Measurements from ENCODE around the gene CENPP.
"Not testable (repeated sequence)": the region's sequence is repeated elsewhere in the genome, so short reads cannot be mapped to it uniquely, and the experiment has no call there.

The CENPP gene

GRCh38 chr9:92558612-92559374 lies 233.0 kb downstream of the CENPP start:
- peaks cover 17% of the 10 kb centered on the region for H3K4me1 ChIP-seq
- no peaks in the 10 kb centered on the region for H3K27me3 ChIP-seq (ENCODE audit: low read depth)
- DNase-seq (ENCODE audit: low spot score in 2 of 2): no peak
- in situ Hi-C loops (cut with MboI; ENCODE audit: low sequenced_read_pairs): loop anchor here (10.0 kb wide), 1 partner anchor 56 kb away; no protein-coding TSS in a partner anchor
- no peaks in the 10 kb centered on the region for H3K9me3 ChIP-seq
- H3K36me3 ChIP-seq (replicated peaks): no peaks in the 10 kb centered on the region
- H3K4me3 ChIP-seq: no peak overlapping the region

- Histone ChIP-seq H3K27me3 (ENCODE audit: low read depth) (no peaks in the 10 kb centered on the region), H3K4me3 (no peak overlapping the region), H3K36me3 (replicated peaks) (no peaks in the 10 kb centered on the region), H3K4me1 (peaks cover 11% of the 10 kb centered on the region), H3K9me3 (no peaks in the 10 kb centered on the region)
- DNase-seq (ENCODE audit: low spot score in 2 of 2): no peak
- in situ Hi-C loops (cut with MboI; ENCODE audit: low sequenced_read_pairs): no loop called here
Measured at GRCh38 chr9:92561374-92562330, 235.9 kb downstream of the CENPP start.

- in situ Hi-C loops (cut with MboI; ENCODE audit: low sequenced_read_pairs): no loop called here
- no peak for DNase-seq (ENCODE audit: low spot score in 2 of 2)
Measured at GRCh38 chr9:92562461-92562967, 236.8 kb downstream of the CENPP start.

GRCh38 chr9:92563116-92564100 lies 237.7 kb downstream of the CENPP start:
- no peaks in the 10 kb centered on the region for H3K9me3 ChIP-seq
- DNase-seq (ENCODE audit: low spot score in 2 of 2): no peak
- H3K4me1 ChIP-seq: no peaks in the 10 kb centered on the region
- no peaks in the 10 kb centered on the region for H3K36me3 ChIP-seq (replicated peaks)
- in situ Hi-C loops (cut with MboI; ENCODE audit: low sequenced_read_pairs): no loop called here
- no peak overlapping the region for H3K4me3 ChIP-seq
- no peaks in the 10 kb centered on the region for H3K27me3 ChIP-seq (ENCODE audit: low read depth)

More at GRCh38 chr9:92562461-92562967, 236.8 kb downstream of the CENPP start:
- Histone ChIP-seq H3K27me3 (ENCODE audit: low read depth) (no peaks in the 10 kb centered on the region), H3K36me3 (replicated peaks) (no peaks in the 10 kb centered on the region), H3K9me3 (no peaks in the 10 kb centered on the region), H3K4me3 (no peak overlapping the region), H3K4me1 (peaks cover 3% of the 10 kb centered on the region)

GRCh38 chr9:92564504-92564903 lies 238.8 kb downstream of the CENPP start:
- in situ Hi-C loops (cut with MboI; ENCODE audit: low sequenced_read_pairs): no loop called here
- no peak for DNase-seq (ENCODE audit: low spot score in 2 of 2)

GRCh38 chr9:92564982-92565381 lies 239.2 kb downstream of the CENPP start:
- Histone ChIP-seq H3K4me3 (no peak overlapping the region), H3K36me3 (replicated peaks) (no peaks in the 10 kb centered on the region), H3K27me3 (ENCODE audit: low read depth) (no peaks in the 10 kb centered on the region), H3K9me3 (no peaks in the 10 kb centered on the region), H3K4me1 (no peaks in the 10 kb centered on the region)
- no peak for DNase-seq (ENCODE audit: low spot score in 2 of 2)
- in situ Hi-C loops (cut with MboI; ENCODE audit: low sequenced_read_pairs): no loop called here

More at GRCh38 chr9:92564504-92564903, 238.8 kb downstream of the CENPP start:
- no peaks in the 10 kb centered on the region for H3K4me1 ChIP-seq
- no peaks in the 10 kb centered on the region for H3K36me3 ChIP-seq (replicated peaks)
- H3K9me3 ChIP-seq: no peaks in the 10 kb centered on the region
- no peaks in the 10 kb centered on the region for H3K27me3 ChIP-seq (ENCODE audit: low read depth)
- no peak overlapping the region for H3K4me3 ChIP-seq

- H3K4me3 ChIP-seq; H3K9me3 ChIP-seq; H3K4me1 ChIP-seq; H3K27me3 ChIP-seq (ENCODE audit: low read depth); H3K36me3 ChIP-seq (replicated peaks); DNase-seq (ENCODE audit: low spot score in 2 of 2); in situ Hi-C loops (cut with MboI; ENCODE audit: low sequenced_read_pairs): not testable (repeated sequence)
Measured at GRCh38 chr9:92571871-92572270, 246.1 kb downstream of the CENPP start.

- H3K4me3 ChIP-seq; DNase-seq (ENCODE audit: low spot score in 2 of 2); in situ Hi-C loops (cut with MboI; ENCODE audit: low sequenced_read_pairs); H3K9me3 ChIP-seq; H3K4me1 ChIP-seq; H3K27me3 ChIP-seq (ENCODE audit: low read depth); H3K36me3 ChIP-seq (replicated peaks): not testable (repeated sequence)
Measured at GRCh38 chr9:92573612-92574011, 247.9 kb downstream of the CENPP start.

- in situ Hi-C loops (cut with MboI; ENCODE audit: low sequenced_read_pairs): no loop called here
- no peak for DNase-seq (ENCODE audit: low spot score in 2 of 2)
- no peaks in the 10 kb centered on the region for H3K4me1 ChIP-seq
Measured at GRCh38 chr9:92576175-92576574, 250.4 kb downstream of the CENPP start.

GRCh38 chr9:92589923-92590322 lies 264.2 kb downstream of the CENPP start:
- no peaks in the 10 kb centered on the region for H3K36me3 ChIP-seq (replicated peaks)
- no peak overlapping the region for H3K4me3 ChIP-seq
- no peak for DNase-seq (ENCODE audit: low spot score in 2 of 2)
- H3K4me1 ChIP-seq: no peaks in the 10 kb centered on the region
- H3K27me3 ChIP-seq (ENCODE audit: low read depth): no peaks in the 10 kb centered on the region
- in situ Hi-C loops (cut with MboI; ENCODE audit: low sequenced_read_pairs): no loop called here
- H3K9me3 ChIP-seq: no peaks in the 10 kb centered on the region

More at GRCh38 chr9:92576175-92576574, 250.4 kb downstream of the CENPP start:
- Histone ChIP-seq H3K9me3 (no peaks in the 10 kb centered on the region), H3K4me3 (no peak overlapping the region), H3K36me3 (replicated peaks) (no peaks in the 10 kb centered on the region), H3K27me3 (ENCODE audit: low read depth) (no peaks in the 10 kb centered on the region)

- in situ Hi-C loops (cut with MboI; ENCODE audit: low sequenced_read_pairs): no loop called here
- DNase-seq (ENCODE audit: low spot score in 2 of 2): no peak
Measured at GRCh38 chr9:92590377-92590776, 264.6 kb downstream of the CENPP start.

GRCh38 chr9:92592537-92592936 lies 266.8 kb downstream of the CENPP start:
- Histone ChIP-seq H3K4me1 (no peaks in the 10 kb centered on the region), H3K36me3 (replicated peaks) (no peaks in the 10 kb centered on the region), H3K9me3 (no peaks in the 10 kb centered on the region), H3K4me3 (no peak overlapping the region), H3K27me3 (ENCODE audit: low read depth) (no peaks in the 10 kb centered on the region)
- DNase-seq (ENCODE audit: low spot score in 2 of 2): no peak
- in situ Hi-C loops (cut with MboI; ENCODE audit: low sequenced_read_pairs): no loop called here

More at GRCh38 chr9:92590377-92590776, 264.6 kb downstream of the CENPP start:
- no peaks in the 10 kb centered on the region for H3K36me3 ChIP-seq (replicated peaks)
- H3K9me3 ChIP-seq: no peaks in the 10 kb centered on the region
- H3K4me1 ChIP-seq: no peaks in the 10 kb centered on the region
- no peak overlapping the region for H3K4me3 ChIP-seq
- H3K27me3 ChIP-seq (ENCODE audit: low read depth): no peaks in the 10 kb centered on the region

All from HAP-1 (cell line).